PFSK-1 (cell line): ENCODE measurements around the gene PIEZO2.

Source experiments
- POLR2AphosphoS5 ChIP-seq: IDR thresholded peaks from 2 replicates; pipeline ENCODE4 v1.6.1; 2012; ENCODE audit warnings: low read depth, mild to moderate bottlenecking, control low read depth, low read length, moderate library complexity
- SIN3A ChIP-seq: IDR thresholded peaks from 2 replicates; pipeline ENCODE4 v1.6.1; 2012; ENCODE audit warnings: mild to moderate bottlenecking, low read length, moderate library complexity, borderline replicate concordance; ENCODE audit not compliant: insufficient read depth
- TAF1 ChIP-seq: IDR thresholded peaks from 2 replicates; pipeline ENCODE4 v1.6.1; 2012; ENCODE audit warnings: low read length, control low read depth, borderline replicate concordance; ENCODE audit not compliant: insufficient read depth
- TF ChIP-seq, protein P1 (sequence below), 2 experiments: IDR thresholded peaks; 2 replicates each; pipeline versions ENCODE4 v1.6.1 to v1.8.0; 2011 to 2012; ENCODE audit warnings: low read depth in 2 of 2, low read length in 2 of 2, control low read depth in 1 of 2, inconsistent platforms in 1 of 2, mild to moderate bottlenecking in 1 of 2, moderate library complexity in 1 of 2; ENCODE audit not compliant: insufficient read depth in 1 of 2

- no peak for TF ChIP-seq POLR2AphosphoS5
- TF ChIP-seq TAF1: no peak
- TF ChIP-seq SIN3A: no peak
- TF ChIP-seq, protein P1, sequence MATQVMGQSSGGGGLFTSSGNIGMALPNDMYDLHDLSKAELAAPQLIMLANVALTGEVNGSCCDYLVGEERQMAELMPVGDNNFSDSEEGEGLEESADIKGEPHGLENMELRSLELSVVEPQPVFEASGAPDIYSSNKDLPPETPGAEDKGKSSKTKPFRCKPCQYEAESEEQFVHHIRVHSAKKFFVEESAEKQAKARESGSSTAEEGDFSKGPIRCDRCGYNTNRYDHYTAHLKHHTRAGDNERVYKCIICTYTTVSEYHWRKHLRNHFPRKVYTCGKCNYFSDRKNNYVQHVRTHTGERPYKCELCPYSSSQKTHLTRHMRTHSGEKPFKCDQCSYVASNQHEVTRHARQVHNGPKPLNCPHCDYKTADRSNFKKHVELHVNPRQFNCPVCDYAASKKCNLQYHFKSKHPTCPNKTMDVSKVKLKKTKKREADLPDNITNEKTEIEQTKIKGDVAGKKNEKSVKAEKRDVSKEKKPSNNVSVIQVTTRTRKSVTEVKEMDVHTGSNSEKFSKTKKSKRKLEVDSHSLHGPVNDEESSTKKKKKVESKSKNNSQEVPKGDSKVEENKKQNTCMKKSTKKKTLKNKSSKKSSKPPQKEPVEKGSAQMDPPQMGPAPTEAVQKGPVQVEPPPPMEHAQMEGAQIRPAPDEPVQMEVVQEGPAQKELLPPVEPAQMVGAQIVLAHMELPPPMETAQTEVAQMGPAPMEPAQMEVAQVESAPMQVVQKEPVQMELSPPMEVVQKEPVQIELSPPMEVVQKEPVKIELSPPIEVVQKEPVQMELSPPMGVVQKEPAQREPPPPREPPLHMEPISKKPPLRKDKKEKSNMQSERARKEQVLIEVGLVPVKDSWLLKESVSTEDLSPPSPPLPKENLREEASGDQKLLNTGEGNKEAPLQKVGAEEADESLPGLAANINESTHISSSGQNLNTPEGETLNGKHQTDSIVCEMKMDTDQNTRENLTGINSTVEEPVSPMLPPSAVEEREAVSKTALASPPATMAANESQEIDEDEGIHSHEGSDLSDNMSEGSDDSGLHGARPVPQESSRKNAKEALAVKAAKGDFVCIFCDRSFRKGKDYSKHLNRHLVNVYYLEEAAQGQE (IDR thresholded peaks at IDR 0.05; ENCODE audit: insufficient read depth in 1 of 2, low read depth in 2 of 2, low read length in 2 of 2): no peak
Observed at GRCh38 chr18:10751653-10752052, 397.7 kb downstream of the PIEZO2 start.
